ENCODE data around the gene VKORC1L1.

GRCh38 chr7:65966146-65966545 is 93.3 kb downstream of the VKORC1L1 start:
- no peak for TF ChIP-seq CTCF (IDR thresholded peaks at IDR 0.05)
- TF ChIP-seq POLR2A (IDR thresholded peaks at IDR 0.05) = no peak

Measured in Peyer's patch (tissue), 4 donors.